ENCODE data around the gene ANXA4. TPM values are rescaled to one million over a fixed set of nuclear protein-coding genes. Genes with fewer than 3 reads are reported as not detected.
"Not testable (repeated sequence)": the region's sequence is repeated elsewhere in the genome, so short reads cannot be mapped to it uniquely, and the experiment has no call there.

ANXA4 gene
- total RNA-seq, 1 donor from 2014 or later: 36.2 TPM

GRCh38 chr2:69743847-69744264 lies 1.9 kb downstream of the ANXA4 start:
- H3K4me3 Mint-ChIP-seq: no peak overlapping the region
- peaks cover 26% of the 10 kb centered on the region for H3K4me1 Mint-ChIP-seq (ENCODE audit: low read depth)
- intact Hi-C loops (cut with micrococcal nuclease): loop anchor here (10.0 kb wide), 1 partner anchor 401 kb away; no protein-coding TSS in a partner anchor

GRCh38 chr2:69744456-69744855 lies 2.5 kb downstream of the ANXA4 start:
- DNase-seq (ENCODE audit: low spot score): no peak
- intact Hi-C loops (cut with micrococcal nuclease): loop anchor here (10.0 kb wide), 1 partner anchor 400 kb away; no protein-coding TSS in a partner anchor
- H3K36me3 Mint-ChIP-seq (ENCODE audit: low read depth): peaks cover 12% of the 10 kb centered on the region
- H3K9me3 Mint-ChIP-seq: no peaks in the 10 kb centered on the region
- peaks cover 26% of the 10 kb centered on the region for H3K4me1 Mint-ChIP-seq (ENCODE audit: low read depth)
- H3K27ac Mint-ChIP-seq: no peak overlapping the region
- no peaks in the 10 kb centered on the region for H3K27me3 Mint-ChIP-seq (ENCODE audit: insufficient read depth)
- no peak overlapping the region for H3K4me3 Mint-ChIP-seq

More at GRCh38 chr2:69743847-69744264, 1.9 kb downstream of the ANXA4 start:
- Mint-ChIP-seq H3K36me3 (ENCODE audit: low read depth) (peaks cover 10% of the 10 kb centered on the region), H3K27ac (no peak overlapping the region), H3K27me3 (ENCODE audit: insufficient read depth) (no peaks in the 10 kb centered on the region), H3K9me3 (no peaks in the 10 kb centered on the region)
- no peak for DNase-seq (ENCODE audit: low spot score)

GRCh38 chr2:69745035-69745434 lies 3.1 kb downstream of the ANXA4 start:
- Mint-ChIP-seq H3K27ac (no peak overlapping the region), H3K4me1 (ENCODE audit: low read depth) (peaks cover 26% of the 10 kb centered on the region), H3K27me3 (ENCODE audit: insufficient read depth) (no peaks in the 10 kb centered on the region), H3K36me3 (ENCODE audit: low read depth) (peaks cover 14% of the 10 kb centered on the region), H3K9me3 (no peaks in the 10 kb centered on the region), H3K4me3 (no peak overlapping the region)
- intact Hi-C loops (cut with micrococcal nuclease): loop anchor here (10.0 kb wide), 1 partner anchor 400 kb away; no protein-coding TSS in a partner anchor
- DNase-seq (ENCODE audit: low spot score): no peak

GRCh38 chr2:69750246-69750645 lies 8.3 kb downstream of the ANXA4 start:
- intact Hi-C loops (cut with micrococcal nuclease): no loop called here
- H3K27ac Mint-ChIP-seq: no peak overlapping the region
- peaks cover 13% of the 10 kb centered on the region for H3K36me3 Mint-ChIP-seq (ENCODE audit: low read depth)
- peaks cover 8% of the 10 kb centered on the region for H3K4me1 Mint-ChIP-seq (ENCODE audit: low read depth)
- no peak overlapping the region for H3K4me3 Mint-ChIP-seq
- no peak for DNase-seq (ENCODE audit: low spot score)
- H3K27me3 Mint-ChIP-seq (ENCODE audit: insufficient read depth): no peaks in the 10 kb centered on the region
- no peaks in the 10 kb centered on the region for H3K9me3 Mint-ChIP-seq

- intact Hi-C loops (cut with micrococcal nuclease): no loop called here
- Mint-ChIP-seq H3K27ac (no peak overlapping the region), H3K4me3 (no peak overlapping the region)
These were observed 11.9 kb downstream of the ANXA4 start for GRCh38 chr2:69753659-69754363.

GRCh38 chr2:69754633-69755032 lies 12.7 kb downstream of the ANXA4 start:
- Mint-ChIP-seq H3K36me3 (ENCODE audit: low read depth) (peaks cover 9% of the 10 kb centered on the region), H3K4me1 (ENCODE audit: low read depth) (peaks cover 19% of the 10 kb centered on the region), H3K27ac (no peak overlapping the region), H3K4me3 (no peak overlapping the region), H3K9me3 (no peaks in the 10 kb centered on the region), H3K27me3 (ENCODE audit: insufficient read depth) (no peaks in the 10 kb centered on the region)
- intact Hi-C loops (cut with micrococcal nuclease): no loop called here
- no peak for DNase-seq (ENCODE audit: low spot score)

More at GRCh38 chr2:69753659-69754363, 11.9 kb downstream of the ANXA4 start:
- peaks cover 11% of the 10 kb centered on the region for H3K36me3 Mint-ChIP-seq (ENCODE audit: low read depth)
- no peak for DNase-seq (ENCODE audit: low spot score)
- no peaks in the 10 kb centered on the region for H3K9me3 Mint-ChIP-seq
- no peaks in the 10 kb centered on the region for H3K27me3 Mint-ChIP-seq (ENCODE audit: insufficient read depth)
- peaks cover 19% of the 10 kb centered on the region for H3K4me1 Mint-ChIP-seq (ENCODE audit: low read depth)

- DNase-seq (ENCODE audit: low spot score): no peak
- intact Hi-C loops (cut with micrococcal nuclease): loop anchor here (1.0 kb wide), 3 partner anchors 8 to 14 kb away; partner anchors contain the start of gene ANXA4
- H3K27me3 Mint-ChIP-seq (ENCODE audit: insufficient read depth): no peaks in the 10 kb centered on the region
- H3K4me1 Mint-ChIP-seq (ENCODE audit: low read depth): peaks cover 19% of the 10 kb centered on the region
- no peaks in the 10 kb centered on the region for H3K9me3 Mint-ChIP-seq
- H3K4me3 Mint-ChIP-seq: no peak overlapping the region
- no peak overlapping the region for H3K27ac Mint-ChIP-seq
- H3K36me3 Mint-ChIP-seq (ENCODE audit: low read depth): peaks cover 10% of the 10 kb centered on the region
These were observed 14.0 kb downstream of the ANXA4 start for GRCh38 chr2:69755862-69756467.

GRCh38 chr2:69762025-69762424 lies 20.1 kb downstream of the ANXA4 start:
- Mint-ChIP-seq H3K27me3 (ENCODE audit: insufficient read depth) (no peaks in the 10 kb centered on the region), H3K36me3 (ENCODE audit: low read depth) (peaks cover 18% of the 10 kb centered on the region), H3K27ac (no peak overlapping the region), H3K4me3 (no peak overlapping the region), H3K9me3 (no peaks in the 10 kb centered on the region), H3K4me1 (ENCODE audit: low read depth) (peaks cover 29% of the 10 kb centered on the region)
- no peak for DNase-seq (ENCODE audit: low spot score)
- intact Hi-C loops (cut with micrococcal nuclease): no loop called here

- Mint-ChIP-seq H3K4me1 (ENCODE audit: low read depth) (peaks cover 37% of the 10 kb centered on the region), H3K4me3 (no peak overlapping the region), H3K36me3 (ENCODE audit: low read depth) (peaks cover 21% of the 10 kb centered on the region), H3K27me3 (ENCODE audit: insufficient read depth) (no peaks in the 10 kb centered on the region), H3K9me3 (no peaks in the 10 kb centered on the region), H3K27ac (peak overlapping the region; percentile 1)
- intact Hi-C loops (cut with micrococcal nuclease): no loop called here
- DNase-seq (ENCODE audit: low spot score): no peak
These were observed 20.9 kb downstream of the ANXA4 start for GRCh38 chr2:69762513-69763494.

- not testable (repeated sequence) for H3K27me3 Mint-ChIP-seq (ENCODE audit: insufficient read depth); H3K9me3 Mint-ChIP-seq; DNase-seq (ENCODE audit: low spot score); H3K4me3 Mint-ChIP-seq
- peaks cover 46% of the 10 kb centered on the region for H3K4me1 Mint-ChIP-seq (ENCODE audit: low read depth)
- peaks cover 26% of the 10 kb centered on the region for H3K36me3 Mint-ChIP-seq (ENCODE audit: low read depth)
- intact Hi-C loops (cut with micrococcal nuclease): loop anchor here (1.0 kb wide), 2 partner anchors 8 to 11 kb away; no protein-coding TSS in a partner anchor
- peak overlapping the region; percentile 87 for H3K27ac Mint-ChIP-seq
These were observed 21.9 kb downstream of the ANXA4 start for GRCh38 chr2:69763831-69764230.

GRCh38 chr2:69764286-69765095 lies 22.6 kb downstream of the ANXA4 start:
- Mint-ChIP-seq H3K4me3 (peak overlapping the region; percentile 57), H3K27me3 (ENCODE audit: insufficient read depth) (no peaks in the 10 kb centered on the region), H3K27ac (peak overlapping the region; percentile 87), H3K4me1 (ENCODE audit: low read depth) (peaks cover 52% of the 10 kb centered on the region), H3K9me3 (no peaks in the 10 kb centered on the region), H3K36me3 (ENCODE audit: low read depth) (peaks cover 29% of the 10 kb centered on the region)
- intact Hi-C loops (cut with micrococcal nuclease): loop anchor here (1.0 kb wide), 2 partner anchors 8 to 11 kb away; no protein-coding TSS in a partner anchor
- DNase-seq (ENCODE audit: low spot score): no peak

- Mint-ChIP-seq H3K27ac (peak overlapping the region; percentile 87), H3K4me3 (peak overlapping the region; percentile 57), H3K36me3 (ENCODE audit: low read depth) (peaks cover 29% of the 10 kb centered on the region), H3K9me3 (no peaks in the 10 kb centered on the region), H3K27me3 (ENCODE audit: insufficient read depth) (no peaks in the 10 kb centered on the region), H3K4me1 (ENCODE audit: low read depth) (peaks cover 57% of the 10 kb centered on the region)
- intact Hi-C loops (cut with micrococcal nuclease): no loop called here
- no peak for DNase-seq (ENCODE audit: low spot score)
These were observed 23.1 kb downstream of the ANXA4 start for GRCh38 chr2:69765096-69765380.
